HG03103 (cell line): ENCODE measurements around the gene PCDHGB3.
"Not testable (repeated sequence)": the region's sequence is repeated elsewhere in the genome, so short reads cannot be mapped to it uniquely, and the experiment has no call there.

Source experiments
- ATAC-seq: cut with Tn5 transposase; IDR thresholded peaks from one replicate; pipeline ENCODE4 v1.9.1; 2021; ENCODE audit warnings: low read depth; ENCODE audit not compliant: unreplicated experiment

Gene PCDHGB3

GRCh38 chr5:141356133-141356532 is 13.9 kb upstream of the PCDHGB3 start:
- no peak for ATAC-seq

GRCh38 chr5:141356950-141357349 is 13.1 kb upstream of the PCDHGB3 start:
- no peak for ATAC-seq

- ATAC-seq = no peak
Measured at GRCh38 chr5:141359790-141360426, 10.1 kb upstream of the PCDHGB3 start, which contains the start of gene PCDHGB2. Gene PCDHGB2 (plus strand): TSS chr5:141359994. CDS start chr5:141360136, 142 bp downstream.

GRCh38 chr5:141360685-141361084 is 9.4 kb upstream of the PCDHGB3 start:
- ATAC-seq = no peak

- no peak for ATAC-seq
Measured at GRCh38 chr5:141362719-141363118, 7.3 kb upstream of the PCDHGB3 start.

- ATAC-seq = no peak
Measured at GRCh38 chr5:141363952-141364660, 5.9 kb upstream of the PCDHGB3 start, which contains the start of gene PCDHGA5. Gene PCDHGA5 (plus strand): TSS chr5:141364162. CDS start chr5:141364331, 169 bp downstream.

- ATAC-seq = no peak
Measured at GRCh38 chr5:141366016-141366896, 3.8 kb upstream of the PCDHGB3 start.

GRCh38 chr5:141371572-141372475 is 1.8 kb downstream of the PCDHGB3 start:
- ATAC-seq = no peak

- ATAC-seq = no peak
Measured at GRCh38 chr5:141373673-141374317, 3.8 kb downstream of the PCDHGB3 start, which contains the start of gene PCDHGA6. Gene PCDHGA6 (plus strand): TSS chr5:141373891. CDS start chr5:141374084, 193 bp downstream.

GRCh38 chr5:141374627-141375026 is 4.6 kb downstream of the PCDHGB3 start:
- ATAC-seq = no peak

GRCh38 chr5:141375444-141376155 is 5.6 kb downstream of the PCDHGB3 start:
- not testable (repeated sequence) for ATAC-seq

GRCh38 chr5:141382469-141383294 is 12.6 kb downstream of the PCDHGB3 start, which contains the start of gene PCDHGA7:
Gene PCDHGA7 (plus strand): TSS chr5:141382742. CDS start chr5:141382900, 158 bp downstream.
- ATAC-seq = no peak

GRCh38 chr5:141383345-141383744 is 13.3 kb downstream of the PCDHGB3 start:
- no peak for ATAC-seq

GRCh38 chr5:141384471-141385267 is 14.6 kb downstream of the PCDHGB3 start:
- no peak for ATAC-seq

GRCh38 chr5:141387557-141388311 is 17.7 kb downstream of the PCDHGB3 start, which contains the start of gene PCDHGB4:
Gene PCDHGB4 (plus strand): TSS chr5:141387698. CDS start chr5:141387885, 187 bp downstream.
- peak; percentile 51 for ATAC-seq

- ATAC-seq = no peak
Measured at GRCh38 chr5:141388661-141389060, 18.6 kb downstream of the PCDHGB3 start.
